ENCODE data around the gene NT5DC3. TPM values are rescaled to one million over a fixed set of nuclear protein-coding genes. Genes with fewer than 3 reads are reported as not detected.

NT5DC3 gene
- total RNA-seq, 2 donors from 2014 or later, result 24.2 to 28.3 TPM

DNA sequence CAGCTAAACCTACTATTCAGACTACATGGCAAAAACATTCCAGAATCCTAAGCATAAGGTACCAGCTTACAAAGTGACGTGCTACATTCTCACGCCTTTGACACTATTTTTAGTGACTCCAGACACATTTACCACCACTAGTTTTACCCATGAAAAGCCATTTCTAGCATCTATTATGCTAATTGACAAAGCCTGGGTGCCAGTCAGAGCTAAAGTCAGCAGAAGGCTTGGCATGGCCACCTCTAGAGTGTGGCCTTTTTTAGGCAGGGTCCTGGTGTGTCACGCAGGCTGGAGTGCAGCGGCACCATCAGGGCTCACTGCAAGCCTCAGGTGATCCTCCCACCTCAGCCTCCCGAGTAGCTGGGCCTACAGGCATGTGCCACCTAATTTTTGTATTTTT is 75.7 kb downstream of the NT5DC3 start:
- Histone ChIP-seq H3K36me3 (ENCODE audit: control insufficient read depth, insufficient read depth, low read length) (peaks cover 69% of the 10 kb centered on the region), H3K9me3 (ENCODE audit: control insufficient read depth, low read length) (no peaks in the 10 kb centered on the region), H3K9ac (ENCODE audit: extremely low read depth, low read length, poor library complexity, severe bottlenecking) (no peak overlapping the region), H3K27ac (ENCODE audit: low read depth, low read length) (no peak overlapping the region), H3K4me3 (ENCODE audit: low read length) (no peak overlapping the region), H3K27me3 (ENCODE audit: control insufficient read depth, insufficient read depth, low read length, poor library complexity, severe bottlenecking) (no peaks in the 10 kb centered on the region), H3K4me1 (ENCODE audit: control insufficient read depth, insufficient read depth, low read length) (no peaks in the 10 kb centered on the region)
- Mint-ChIP-seq H3K27me3 (ENCODE audit: insufficient read depth) (no peaks in the 10 kb centered on the region), H3K4me3 (no peak overlapping the region), H3K36me3 (ENCODE audit: low read depth) (peaks cover 46% of the 10 kb centered on the region), H3K9me3 (no peaks in the 10 kb centered on the region), H3K4me1 (peaks cover 11% of the 10 kb centered on the region), H3K27ac (no peak overlapping the region)
- TF ChIP-seq, protein P1, sequence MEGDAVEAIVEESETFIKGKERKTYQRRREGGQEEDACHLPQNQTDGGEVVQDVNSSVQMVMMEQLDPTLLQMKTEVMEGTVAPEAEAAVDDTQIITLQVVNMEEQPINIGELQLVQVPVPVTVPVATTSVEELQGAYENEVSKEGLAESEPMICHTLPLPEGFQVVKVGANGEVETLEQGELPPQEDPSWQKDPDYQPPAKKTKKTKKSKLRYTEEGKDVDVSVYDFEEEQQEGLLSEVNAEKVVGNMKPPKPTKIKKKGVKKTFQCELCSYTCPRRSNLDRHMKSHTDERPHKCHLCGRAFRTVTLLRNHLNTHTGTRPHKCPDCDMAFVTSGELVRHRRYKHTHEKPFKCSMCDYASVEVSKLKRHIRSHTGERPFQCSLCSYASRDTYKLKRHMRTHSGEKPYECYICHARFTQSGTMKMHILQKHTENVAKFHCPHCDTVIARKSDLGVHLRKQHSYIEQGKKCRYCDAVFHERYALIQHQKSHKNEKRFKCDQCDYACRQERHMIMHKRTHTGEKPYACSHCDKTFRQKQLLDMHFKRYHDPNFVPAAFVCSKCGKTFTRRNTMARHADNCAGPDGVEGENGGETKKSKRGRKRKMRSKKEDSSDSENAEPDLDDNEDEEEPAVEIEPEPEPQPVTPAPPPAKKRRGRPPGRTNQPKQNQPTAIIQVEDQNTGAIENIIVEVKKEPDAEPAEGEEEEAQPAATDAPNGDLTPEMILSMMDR (conservative IDR thresholded peaks at IDR 0.05), result no peak
- WGBS, 2 experiments (ENCODE audit: insufficient coverage in 1 of 2, insufficient read length in 1 of 2), result 92 to 93% methylated on average over 5 of the region's 5 CpGs
- DNase-seq, result no peak

DNA sequence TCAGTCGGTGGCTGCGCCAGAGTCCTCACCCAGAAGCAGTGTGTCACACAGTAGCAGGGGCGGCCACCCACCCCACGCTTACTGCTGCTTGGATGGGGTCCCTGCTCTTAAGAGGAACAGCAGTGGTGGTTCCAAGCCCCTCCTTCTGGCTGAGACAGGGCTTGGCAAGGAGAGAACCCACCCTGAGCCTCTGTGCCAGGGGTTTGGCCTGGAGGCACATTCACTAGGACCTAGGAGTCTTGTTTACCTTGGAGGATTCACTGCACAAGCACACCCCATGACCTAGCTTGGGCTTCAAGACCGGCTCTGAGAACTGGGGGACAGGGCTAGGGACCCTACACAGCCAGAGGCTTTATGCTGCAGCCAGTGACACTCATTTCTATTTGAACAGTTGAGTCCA is 78.6 kb downstream of the NT5DC3 start:
- Mint-ChIP-seq H3K9me3 (no peaks in the 10 kb centered on the region), H3K27ac (no peak overlapping the region), H3K36me3 (ENCODE audit: low read depth) (peaks cover 36% of the 10 kb centered on the region), H3K4me1 (no peaks in the 10 kb centered on the region), H3K27me3 (ENCODE audit: insufficient read depth) (no peaks in the 10 kb centered on the region), H3K4me3 (no peak overlapping the region)
- Histone ChIP-seq H3K9ac (ENCODE audit: extremely low read depth, low read length, poor library complexity, severe bottlenecking) (no peak overlapping the region), H3K4me1 (ENCODE audit: control insufficient read depth, insufficient read depth, low read length) (no peaks in the 10 kb centered on the region), H3K27ac (ENCODE audit: low read depth, low read length) (no peak overlapping the region), H3K9me3 (ENCODE audit: control insufficient read depth, low read length) (no peaks in the 10 kb centered on the region), H3K27me3 (ENCODE audit: control insufficient read depth, insufficient read depth, low read length, poor library complexity, severe bottlenecking) (no peaks in the 10 kb centered on the region), H3K36me3 (ENCODE audit: control insufficient read depth, insufficient read depth, low read length) (peaks cover 49% of the 10 kb centered on the region), H3K4me3 (ENCODE audit: low read length) (no peak overlapping the region)
- TF ChIP-seq, protein P1 (conservative IDR thresholded peaks at IDR 0.05), result no peak
- WGBS, 2 experiments (ENCODE audit: insufficient coverage in 1 of 2, insufficient read length in 1 of 2), result 83 to 95% methylated on average over 2 to 5 of the region's 5 CpGs
- no peak for DNase-seq

DNA sequence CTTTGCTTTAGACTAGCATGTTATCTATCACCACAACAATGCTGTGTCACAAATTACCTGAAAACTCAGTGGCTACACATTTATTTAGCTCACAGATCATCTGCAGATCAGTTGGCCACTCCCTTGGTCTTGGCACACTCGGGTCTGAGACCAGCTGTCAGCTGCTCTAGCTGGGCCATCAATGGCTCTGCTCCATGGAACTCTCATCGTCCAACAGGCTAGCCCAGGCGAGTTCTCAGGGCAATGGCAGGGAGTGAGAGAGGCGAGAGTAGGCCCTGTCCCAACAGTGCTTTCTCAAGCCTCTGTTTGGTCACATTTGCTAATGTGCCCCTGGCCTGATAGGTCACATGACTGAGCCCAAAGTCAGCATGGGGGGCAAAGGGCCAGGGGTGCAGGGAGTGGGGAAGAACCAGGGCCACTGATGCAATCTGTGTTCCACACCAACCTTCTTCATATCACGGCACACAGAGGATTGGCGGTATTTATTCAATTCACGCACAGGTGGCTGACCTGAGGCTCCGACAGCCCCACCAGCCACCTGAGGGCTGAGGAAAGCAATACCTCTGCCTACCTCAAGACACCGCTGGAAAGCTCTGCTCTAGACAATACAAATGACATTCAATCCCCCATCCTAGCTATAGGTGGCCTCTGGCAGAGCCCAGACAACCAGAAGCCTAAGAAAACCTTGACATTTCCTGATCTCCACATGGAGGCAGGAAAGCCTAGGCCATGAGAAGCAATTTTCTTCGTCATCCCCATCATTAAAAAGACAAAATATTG is 82.5 kb downstream of the NT5DC3 start:
- H3K27ac Mint-ChIP-seq, result no peak overlapping the region
- DNase-seq, result peak; percentile 65

More for the DNA sequence above, 82.5 kb downstream of the NT5DC3 start:
- Mint-ChIP-seq H3K36me3 (ENCODE audit: low read depth) (peaks cover 13% of the 10 kb centered on the region), H3K4me1 (no peaks in the 10 kb centered on the region), H3K9me3 (no peaks in the 10 kb centered on the region), H3K27me3 (ENCODE audit: insufficient read depth) (no peaks in the 10 kb centered on the region), H3K4me3 (no peak overlapping the region)
- H3K36me3 ChIP-seq (ENCODE audit: control insufficient read depth, insufficient read depth, low read length), result peaks cover 15% of the 10 kb centered on the region
- WGBS, 2 experiments (ENCODE audit: insufficient coverage in 1 of 2, insufficient read length in 1 of 2), result 92 to 94% methylated on average over 8 to 10 of the region's 10 CpGs
- H3K4me3 ChIP-seq (ENCODE audit: low read length), result no peak overlapping the region
- H3K4me1 ChIP-seq (ENCODE audit: control insufficient read depth, insufficient read depth, low read length), result no peaks in the 10 kb centered on the region
- no peaks in the 10 kb centered on the region for H3K27me3 ChIP-seq (ENCODE audit: control insufficient read depth, insufficient read depth, low read length, poor library complexity, severe bottlenecking)
- no peaks in the 10 kb centered on the region for H3K9me3 ChIP-seq (ENCODE audit: control insufficient read depth, low read length)
- H3K9ac ChIP-seq (ENCODE audit: extremely low read depth, low read length, poor library complexity, severe bottlenecking), result no peak overlapping the region
- TF ChIP-seq, protein P1 (conservative IDR thresholded peaks at IDR 0.05), result peak; percentile 48
- no peak overlapping the region for H3K27ac ChIP-seq (ENCODE audit: low read depth, low read length)

All from endodermal cell (in vitro differentiated cells).